Upper lobe of left lung (tissue), 4 donors: ENCODE results near the gene TECTB.

ENCODE experiments used
- CTCF ChIP-seq, 6 experiments: fragments of 450-650 bp in 4 of 6; fragments of 200-600 bp in 2 of 6; sonication (generic) in 2 of 6; IDR thresholded peaks; one replicate each; pipeline ENCODE4 v1.5.1; 2016 to 2019; ENCODE audit warnings: antibody characterized with exemption in 6 of 6
- EP300 ChIP-seq, 4 donors: sonication (generic); formaldehyde crosslinking; IDR thresholded peaks; one replicate each; pipeline ENCODE4 v1.5.1; 2017; ENCODE audit warnings: antibody characterized with exemption in 4 of 4, control low read depth in 2 of 4
- POLR2A ChIP-seq, 4 donors: fragments of 450-650 bp; IDR thresholded peaks; one replicate each; pipeline ENCODE4 v1.5.1; 2016 to 2017; ENCODE audit warnings: antibody characterized with exemption in 4 of 4, mild to moderate bottlenecking in 2 of 4
- POLR2AphosphoS5 ChIP-seq, 2 donors: sonication (generic); formaldehyde crosslinking; IDR thresholded peaks; one replicate each; pipeline ENCODE4 v1.5.1; 2017; ENCODE audit warnings: antibody characterized with exemption in 2 of 2

- no peak for TF ChIP-seq CTCF (IDR thresholded peaks at IDR 0.05)
- TF ChIP-seq POLR2A (IDR thresholded peaks at IDR 0.05): no peak
- TF ChIP-seq EP300 (IDR thresholded peaks at IDR 0.05): no peak
- no peak for TF ChIP-seq POLR2AphosphoS5 (IDR thresholded peaks at IDR 0.05)
These were observed 48.8 kb downstream of the TECTB start for GRCh38 chr10:112332022-112332421.
